ENCODE measurements around the gene RPH3AL. TPM values are rescaled to one million over a fixed set of nuclear protein-coding genes. Genes with fewer than 3 reads are reported as not detected.
A peak's percentile ranks its signal among the peaks of the same experiment; 100 is the strongest.

Gene RPH3AL
- polyA plus RNA-seq, 1 donor from 2014 or later = 13.8 TPM

DNA sequence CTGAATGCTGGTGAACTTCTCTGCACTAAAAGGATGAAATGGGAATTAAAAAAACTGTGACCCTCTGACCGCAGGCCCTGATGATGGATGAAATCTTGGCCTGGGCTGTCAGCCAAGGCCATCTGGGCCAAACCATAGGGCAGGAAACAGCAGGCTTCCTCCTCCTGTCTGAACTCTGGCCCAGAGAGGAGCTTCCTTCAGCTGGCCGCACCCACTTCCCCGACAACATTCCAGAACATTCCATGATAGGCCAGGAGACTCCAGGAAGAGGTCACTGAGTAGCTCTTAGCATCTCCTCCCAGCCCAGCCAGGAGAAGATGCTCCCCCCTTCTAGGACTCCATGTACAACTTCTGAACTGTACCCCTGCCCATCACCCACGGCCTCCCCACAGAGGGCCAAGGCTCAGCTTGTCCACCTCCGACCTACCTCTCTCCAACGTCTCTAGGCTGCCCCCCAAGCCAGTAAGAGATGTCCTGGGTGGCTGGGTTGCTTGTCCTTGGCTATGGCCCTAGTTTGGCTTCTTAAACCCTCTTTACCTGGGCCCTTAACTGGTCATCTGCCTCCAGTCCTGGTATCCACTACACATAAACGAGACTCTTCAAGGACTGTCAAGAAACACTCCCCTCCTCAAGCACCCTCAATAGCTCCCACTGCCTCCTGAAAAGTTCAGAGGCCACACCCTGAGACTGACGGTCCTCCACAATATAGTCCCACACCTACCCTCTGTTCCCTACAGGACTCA, 1.7 kb downstream of the RPH3AL start:
- Mint-ChIP-seq H3K9me3 (no peaks in the 10 kb centered on the region), H3K27ac (no peak overlapping the region), H3K4me3 (no peak overlapping the region), H3K27me3 (peaks cover 13% of the 10 kb centered on the region), H3K4me1 (peaks cover 0 to 3% (median 0%) of the 10 kb centered on the region in 3 donors), H3K36me3 (peaks cover 1% of the 10 kb centered on the region)

GRCh38 chr17:349666-350065, 2.9 kb downstream of the RPH3AL start:
- Mint-ChIP-seq H3K27me3 (peaks cover 13% of the 10 kb centered on the region), H3K27ac (no peak overlapping the region), H3K4me1 (peaks cover 0 to 3% (median 0%) of the 10 kb centered on the region in 3 donors), H3K36me3 (peaks cover 1% of the 10 kb centered on the region), H3K9me3 (no peaks in the 10 kb centered on the region), H3K4me3 (no peak overlapping the region)

- Mint-ChIP-seq H3K4me3 (no peak overlapping the region), H3K9me3 (peaks cover 0 to 8% (median 0%) of the 10 kb centered on the region in 3 donors), H3K27me3 (peaks cover 13% of the 10 kb centered on the region), H3K27ac (no peak overlapping the region), H3K4me1 (peaks cover 0 to 3% (median 0%) of the 10 kb centered on the region in 3 donors), H3K36me3 (peaks cover 1% of the 10 kb centered on the region)
Observed at GRCh38 chr17:348692-349425, 3.7 kb downstream of the RPH3AL start.

DNA sequence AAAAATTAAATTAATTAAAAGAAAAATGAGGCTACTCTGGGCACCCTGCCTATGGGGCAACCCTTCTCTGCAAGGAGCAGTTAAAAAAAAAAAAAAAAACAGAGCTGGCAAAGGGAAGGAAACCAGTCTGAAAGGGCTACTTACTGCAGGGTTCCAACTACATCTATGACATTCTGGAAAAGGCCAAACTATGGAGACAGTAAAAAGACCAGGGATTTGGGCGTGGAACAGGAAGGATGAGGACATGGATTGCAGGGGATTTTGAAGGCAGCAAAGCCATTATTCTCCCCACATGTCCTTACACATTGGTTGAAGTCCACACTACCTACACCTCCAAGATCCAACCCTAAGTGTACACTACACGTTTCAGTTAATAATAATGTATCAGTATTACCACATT, 4.6 kb downstream of the RPH3AL start:
- Mint-ChIP-seq H3K9me3 (peaks cover 0 to 9% (median 0%) of the 10 kb centered on the region in 3 donors), H3K27me3 (peaks cover 13% of the 10 kb centered on the region), H3K27ac (no peak overlapping the region), H3K4me1 (peaks cover 0 to 3% (median 0%) of the 10 kb centered on the region in 3 donors), H3K4me3 (no peak overlapping the region), H3K36me3 (peaks cover 1% of the 10 kb centered on the region)

GRCh38 chr17:347309-347899, 5.2 kb downstream of the RPH3AL start:
- Mint-ChIP-seq H3K27ac (no peak overlapping the region), H3K4me1 (peaks cover 0 to 3% (median 0%) of the 10 kb centered on the region in 3 donors), H3K27me3 (peaks cover 13% of the 10 kb centered on the region), H3K9me3 (peaks cover 0 to 9% (median 0%) of the 10 kb centered on the region in 3 donors), H3K4me3 (no peak overlapping the region), H3K36me3 (peaks cover 3% of the 10 kb centered on the region)

GRCh38 chr17:345992-346785, 6.4 kb downstream of the RPH3AL start:
- no peak overlapping the region for H3K4me3 Mint-ChIP-seq
- H3K27ac Mint-ChIP-seq = no peak overlapping the region
- peaks cover 0 to 9% (median 0%) of the 10 kb centered on the region in 3 donors for H3K9me3 Mint-ChIP-seq
- peaks cover 2% of the 10 kb centered on the region for H3K36me3 Mint-ChIP-seq
- peaks cover 0 to 1% (median 0%) of the 10 kb centered on the region in 3 donors for H3K4me1 Mint-ChIP-seq
- peaks cover 11% of the 10 kb centered on the region for H3K27me3 Mint-ChIP-seq

- H3K4me1 Mint-ChIP-seq = peaks cover 0 to 1% (median 0%) of the 10 kb centered on the region in 3 donors
- H3K9me3 Mint-ChIP-seq = peaks cover 0 to 9% (median 0%) of the 10 kb centered on the region in 3 donors
- peaks cover 6% of the 10 kb centered on the region for H3K27me3 Mint-ChIP-seq
- no peak overlapping the region for H3K27ac Mint-ChIP-seq
- H3K4me3 Mint-ChIP-seq = no peak overlapping the region
- H3K36me3 Mint-ChIP-seq = peaks cover 2% of the 10 kb centered on the region
Observed at GRCh38 chr17:345261-345660, 7.3 kb downstream of the RPH3AL start.

- H3K4me3 Mint-ChIP-seq = no peak overlapping the region
- peaks cover 2% of the 10 kb centered on the region for H3K27me3 Mint-ChIP-seq
- H3K9me3 Mint-ChIP-seq = peaks cover 0 to 9% (median 0%) of the 10 kb centered on the region in 3 donors
- no peak overlapping the region for H3K27ac Mint-ChIP-seq
- H3K36me3 Mint-ChIP-seq = peaks cover 2% of the 10 kb centered on the region
- H3K4me1 Mint-ChIP-seq = peaks cover 0 to 1% (median 0%) of the 10 kb centered on the region in 3 donors
Observed at GRCh38 chr17:343875-344752, 8.5 kb downstream of the RPH3AL start.

GRCh38 chr17:343211-343610, 9.4 kb downstream of the RPH3AL start:
- H3K27me3 Mint-ChIP-seq = no peaks in the 10 kb centered on the region
- peaks cover 2% of the 10 kb centered on the region for H3K36me3 Mint-ChIP-seq
- peaks cover 0 to 9% (median 0%) of the 10 kb centered on the region in 3 donors for H3K9me3 Mint-ChIP-seq
- peaks cover 0 to 1% (median 0%) of the 10 kb centered on the region in 3 donors for H3K4me1 Mint-ChIP-seq
- H3K27ac Mint-ChIP-seq = no peak overlapping the region
- H3K4me3 Mint-ChIP-seq = no peak overlapping the region

- H3K27ac Mint-ChIP-seq = no peak overlapping the region
- H3K9me3 Mint-ChIP-seq = peaks cover 0 to 9% (median 0%) of the 10 kb centered on the region in 3 donors
- no peak overlapping the region for H3K4me3 Mint-ChIP-seq
- H3K36me3 Mint-ChIP-seq = peaks cover 3% of the 10 kb centered on the region
- H3K4me1 Mint-ChIP-seq = peaks cover 0 to 2% (median 0%) of the 10 kb centered on the region in 3 donors
- H3K27me3 Mint-ChIP-seq = peaks cover 9% of the 10 kb centered on the region
Observed at GRCh38 chr17:340074-340473, 12.5 kb downstream of the RPH3AL start.

DNA sequence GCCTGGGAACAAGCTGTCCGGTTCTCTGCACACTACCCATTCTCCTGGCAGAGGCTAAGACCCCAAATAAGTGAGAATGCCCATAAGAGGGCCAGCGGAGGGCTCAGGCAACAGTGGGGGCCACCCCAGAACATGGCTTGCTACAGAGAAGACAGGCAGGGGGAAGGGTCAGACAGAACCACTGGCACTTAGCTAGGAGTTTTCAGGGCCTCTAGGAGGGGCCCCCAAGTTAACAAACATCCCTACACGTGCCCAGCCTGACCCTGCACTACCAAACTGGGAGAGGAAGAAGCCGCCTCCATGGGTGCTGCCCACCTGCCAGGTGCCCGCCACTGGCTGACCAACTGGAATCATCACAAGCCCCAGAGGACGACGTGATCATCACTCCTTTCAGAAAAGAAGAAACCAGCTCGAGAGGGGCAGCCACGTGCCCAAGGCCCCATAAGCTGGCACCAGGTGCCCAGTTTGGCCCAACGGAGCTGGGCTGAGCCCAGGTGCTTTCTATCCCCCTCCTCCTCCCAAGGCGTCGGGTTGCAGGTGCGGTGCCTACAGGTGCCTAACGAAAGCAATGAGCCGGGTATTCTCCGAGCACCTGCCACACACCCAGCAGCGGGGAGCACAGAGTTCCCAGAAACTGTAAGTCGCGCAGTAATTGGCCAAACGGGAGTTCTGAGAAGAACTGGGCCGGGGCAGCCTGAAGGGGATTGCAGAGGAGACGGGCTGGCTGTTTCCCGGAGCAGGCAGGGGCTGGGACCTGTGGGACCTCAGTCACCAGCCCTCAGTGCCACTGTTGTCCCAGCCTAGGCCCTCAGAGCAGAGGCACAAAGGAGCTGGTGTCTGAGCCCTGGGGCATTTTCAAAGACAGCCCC, 13.2 kb downstream of the RPH3AL start:
- peaks cover 3% of the 10 kb centered on the region for H3K36me3 Mint-ChIP-seq
- H3K9me3 Mint-ChIP-seq = peaks cover 0 to 7% (median 0%) of the 10 kb centered on the region in 3 donors
- peaks cover 0 to 2% (median 0%) of the 10 kb centered on the region in 3 donors for H3K4me1 Mint-ChIP-seq
- peaks cover 11% of the 10 kb centered on the region for H3K27me3 Mint-ChIP-seq
- no peak overlapping the region for H3K27ac Mint-ChIP-seq
- H3K4me3 Mint-ChIP-seq = no peak overlapping the region

DNA sequence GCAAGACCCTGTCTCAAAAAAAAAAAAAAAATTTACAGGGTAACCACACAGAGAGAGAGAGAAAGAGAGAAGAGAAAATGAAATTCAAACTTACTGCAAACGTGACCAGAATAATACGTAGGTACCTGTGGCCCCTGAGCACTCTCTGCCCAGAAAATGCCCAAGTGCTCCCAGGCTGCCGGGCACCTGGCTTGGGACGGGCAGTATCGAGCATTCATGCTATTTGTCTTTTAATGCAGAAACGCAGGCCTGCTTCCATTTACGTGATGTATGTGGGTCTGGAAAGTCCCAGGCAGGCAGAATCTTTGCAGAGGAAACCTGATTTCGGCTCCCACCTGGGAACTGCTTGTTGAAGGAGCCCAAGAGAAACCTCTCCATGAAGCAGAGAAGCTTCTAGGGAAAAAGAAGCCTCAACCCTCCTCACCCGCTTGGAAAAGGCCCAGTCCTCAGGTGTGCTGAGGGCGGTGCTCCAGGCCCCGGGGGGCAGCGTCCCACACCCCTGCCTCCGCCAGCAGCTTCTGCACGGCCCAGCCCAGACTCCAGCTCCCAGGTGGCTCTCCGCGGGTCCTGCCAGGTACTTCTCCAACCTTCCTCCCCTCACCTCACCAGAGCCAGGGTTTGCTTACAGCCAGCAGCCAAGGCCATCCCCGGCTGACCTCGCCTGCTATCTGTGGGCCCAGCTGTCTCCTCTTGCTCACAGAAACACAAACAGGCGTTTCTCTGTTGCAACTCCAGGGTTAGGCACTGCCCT, 14.0 kb downstream of the RPH3AL start:
- Mint-ChIP-seq H3K27me3 (peaks cover 12% of the 10 kb centered on the region), H3K9me3 (no peaks in the 10 kb centered on the region), H3K4me1 (peaks cover 0 to 2% (median 2%) of the 10 kb centered on the region in 3 donors), H3K36me3 (peaks cover 3% of the 10 kb centered on the region), H3K27ac (peak overlapping the region in 1 of 3 donors; percentile 50), H3K4me3 (no peak overlapping the region)

Data from IgD-negative memory B cell (primary cell).